ENCODE data around the gene SKIC3. TPM values are rescaled to one million over a fixed set of nuclear protein-coding genes. Genes with fewer than 3 reads are reported as not detected.

SKIC3 gene
- total and polyA plus RNA-seq, 2 of the 13 experiments (the other 11 are each of a cell fraction or from before 2014, with no cell fraction given) = 36.9 to 61.5 TPM

DNA sequence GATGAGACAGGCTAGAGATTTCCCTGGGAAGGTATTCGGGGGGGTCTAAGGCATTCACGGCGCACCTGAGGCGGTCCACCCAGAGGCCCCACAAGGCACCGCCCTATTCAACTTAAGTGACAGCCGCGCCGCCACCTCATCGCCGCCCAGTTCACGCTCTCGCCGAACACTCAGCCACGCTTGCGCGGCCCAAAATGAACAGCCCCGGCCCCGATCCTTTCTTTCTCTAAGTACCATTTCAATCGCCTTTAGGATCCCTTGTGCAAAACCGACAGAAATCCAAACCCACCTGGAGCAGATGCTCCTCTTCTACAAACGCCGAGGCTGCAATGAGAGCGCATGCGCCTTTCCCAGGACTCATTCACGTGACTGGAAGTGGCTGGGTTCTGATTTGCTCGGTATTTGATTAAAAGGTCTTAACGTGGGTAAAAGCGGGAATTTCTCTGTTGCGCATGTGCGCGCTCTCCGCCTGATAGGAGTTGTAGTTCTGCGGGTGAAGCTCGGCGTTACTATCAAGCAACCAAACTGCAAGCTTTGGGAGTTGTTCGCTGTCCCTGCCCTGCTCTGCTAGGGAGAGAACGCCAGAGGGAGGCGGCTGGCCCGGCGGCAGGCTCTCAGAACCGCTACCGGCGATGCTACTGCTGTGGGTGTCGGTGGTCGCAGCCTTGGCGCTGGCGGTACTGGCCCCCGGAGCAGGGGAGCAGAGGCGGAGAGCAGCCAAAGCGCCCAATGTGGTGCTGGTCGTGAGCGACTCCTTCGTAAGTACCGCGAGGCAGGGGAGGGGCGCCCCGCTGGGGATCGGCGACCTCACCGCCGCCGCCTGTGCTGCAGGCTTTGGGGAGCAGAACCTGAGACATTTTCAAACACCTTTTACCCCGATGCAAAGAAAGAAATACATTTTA, at the start of gene SKIC3, which contains the start of gene ARSK (continued):
- TF ChIP-seq ZNF33A (CRISPR knock-in tag; IDR thresholded peaks at IDR 0.05; ENCODE audit: borderline replicate concordance) = no peak
- no peak for TF ChIP-seq HHEX (CRISPR knock-in tag; IDR thresholded peaks at IDR 0.05)
- TF ChIP-seq, protein P1, sequence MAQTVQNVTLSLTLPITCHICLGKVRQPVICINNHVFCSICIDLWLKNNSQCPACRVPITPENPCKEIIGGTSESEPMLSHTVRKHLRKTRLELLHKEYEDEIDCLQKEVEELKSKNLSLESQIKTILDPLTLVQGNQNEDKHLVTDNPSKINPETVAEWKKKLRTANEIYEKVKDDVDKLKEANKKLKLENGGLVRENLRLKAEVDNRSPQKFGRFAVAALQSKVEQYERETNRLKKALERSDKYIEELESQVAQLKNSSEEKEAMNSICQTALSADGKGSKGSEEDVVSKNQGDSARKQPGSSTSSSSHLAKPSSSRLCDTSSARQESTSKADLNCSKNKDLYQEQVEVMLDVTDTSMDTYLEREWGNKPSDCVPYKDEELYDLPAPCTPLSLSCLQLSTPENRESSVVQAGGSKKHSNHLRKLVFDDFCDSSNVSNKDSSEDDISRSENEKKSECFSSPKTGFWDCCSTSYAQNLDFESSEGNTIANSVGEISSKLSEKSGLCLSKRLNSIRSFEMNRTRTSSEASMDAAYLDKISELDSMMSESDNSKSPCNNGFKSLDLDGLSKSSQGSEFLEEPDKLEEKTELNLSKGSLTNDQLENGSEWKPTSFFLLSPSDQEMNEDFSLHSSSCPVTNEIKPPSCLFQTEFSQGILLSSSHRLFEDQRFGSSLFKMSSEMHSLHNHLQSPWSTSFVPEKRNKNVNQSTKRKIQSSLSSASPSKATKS (CRISPR knock-in tag; IDR thresholded peaks at IDR 0.05) = no peak
- 0 out of 2 replicates have a peak, but pooled peaks have one; percentile 12 for TF ChIP-seq ZNF256 (CRISPR knock-in tag; conservative IDR thresholded peaks at IDR 0.05)
- no peak for TF ChIP-seq MYPOP (CRISPR knock-in tag; IDR thresholded peaks at IDR 0.05)
- 0 out of 2 replicates have a peak, but pooled peaks have one; percentile 30 for TF ChIP-seq RBAK (CRISPR knock-in tag; IDR thresholded peaks at IDR 0.05)
- TF ChIP-seq STAG1 (CRISPR knock-in tag; IDR thresholded peaks at IDR 0.05) = peak; percentile 15
- no peak for TF ChIP-seq ZBTB8A (CRISPR knock-in tag; IDR thresholded peaks at IDR 0.05; ENCODE audit: borderline replicate concordance, low read depth)
- TF ChIP-seq ONECUT2 (CRISPR knock-in tag; IDR thresholded peaks at IDR 0.05) = no peak; the same call in 1 of the 2 replicates
- peak; percentile 46; the same call in 1 of the 2 replicates for TF ChIP-seq FOXK1 (CRISPR knock-in tag; IDR thresholded peaks at IDR 0.05; ENCODE audit: borderline replicate concordance, low read depth)
- no peak for TF ChIP-seq AFF4 (CRISPR knock-in tag; IDR thresholded peaks at IDR 0.05)
- TF ChIP-seq KLF12 (CRISPR knock-in tag; IDR thresholded peaks at IDR 0.05; ENCODE audit: borderline replicate concordance) = peak; percentile 84
- TF ChIP-seq, protein P2, sequence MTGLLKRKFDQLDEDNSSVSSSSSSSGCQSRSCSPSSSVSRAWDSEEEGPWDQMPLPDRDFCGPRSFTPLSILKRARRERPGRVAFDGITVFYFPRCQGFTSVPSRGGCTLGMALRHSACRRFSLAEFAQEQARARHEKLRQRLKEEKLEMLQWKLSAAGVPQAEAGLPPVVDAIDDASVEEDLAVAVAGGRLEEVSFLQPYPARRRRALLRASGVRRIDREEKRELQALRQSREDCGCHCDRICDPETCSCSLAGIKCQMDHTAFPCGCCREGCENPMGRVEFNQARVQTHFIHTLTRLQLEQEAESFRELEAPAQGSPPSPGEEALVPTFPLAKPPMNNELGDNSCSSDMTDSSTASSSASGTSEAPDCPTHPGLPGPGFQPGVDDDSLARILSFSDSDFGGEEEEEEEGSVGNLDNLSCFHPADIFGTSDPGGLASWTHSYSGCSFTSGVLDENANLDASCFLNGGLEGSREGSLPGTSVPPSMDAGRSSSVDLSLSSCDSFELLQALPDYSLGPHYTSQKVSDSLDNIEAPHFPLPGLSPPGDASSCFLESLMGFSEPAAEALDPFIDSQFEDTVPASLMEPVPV (CRISPR knock-in tag; IDR thresholded peaks at IDR 0.05) = peak; percentile 73
- TF ChIP-seq, protein P3, sequence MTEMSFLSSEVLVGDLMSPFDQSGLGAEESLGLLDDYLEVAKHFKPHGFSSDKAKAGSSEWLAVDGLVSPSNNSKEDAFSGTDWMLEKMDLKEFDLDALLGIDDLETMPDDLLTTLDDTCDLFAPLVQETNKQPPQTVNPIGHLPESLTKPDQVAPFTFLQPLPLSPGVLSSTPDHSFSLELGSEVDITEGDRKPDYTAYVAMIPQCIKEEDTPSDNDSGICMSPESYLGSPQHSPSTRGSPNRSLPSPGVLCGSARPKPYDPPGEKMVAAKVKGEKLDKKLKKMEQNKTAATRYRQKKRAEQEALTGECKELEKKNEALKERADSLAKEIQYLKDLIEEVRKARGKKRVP (CRISPR knock-in tag; IDR thresholded peaks at IDR 0.05) = peak in 1 of 2 experiments; percentile 72; a peak in 2 of 4 replicates
- TF ChIP-seq ZSCAN25 (CRISPR knock-in tag; IDR thresholded peaks at IDR 0.05) = peak; percentile 75; the same call in 1 of the 2 replicates
- TF ChIP-seq PCBP1 (IDR thresholded peaks at IDR 0.05; ENCODE audit: borderline replicate concordance, low read depth, low read length) = no peak
- TF ChIP-seq ELF4 (CRISPR knock-in tag; IDR thresholded peaks at IDR 0.05; ENCODE audit: borderline replicate concordance) = no peak
